Measurements from ENCODE around the gene KCNK18.

GRCh38 chr10:117237401-117237991, 40.2 kb downstream of the KCNK18 start:
- TF ChIP-seq CREB5 (CRISPR knock-in tag; IDR thresholded peaks at IDR 0.05; ENCODE audit: low read depth) (no peak), ZNF565 (CRISPR knock-in tag; conservative IDR thresholded peaks at IDR 0.05; ENCODE audit: low read depth) (no peak), OSR1 (CRISPR knock-in tag; IDR thresholded peaks at IDR 0.05) (no peak)
